GM19043 (cell line): ENCODE results near the gene SLC9A9.

ENCODE experiments used
- ATAC-seq: cut with Tn5 transposase; IDR thresholded peaks from one replicate; pipeline ENCODE4 v1.9.1; 2021; ENCODE audit warnings: low read depth; ENCODE audit not compliant: unreplicated experiment

Gene SLC9A9

DNA sequence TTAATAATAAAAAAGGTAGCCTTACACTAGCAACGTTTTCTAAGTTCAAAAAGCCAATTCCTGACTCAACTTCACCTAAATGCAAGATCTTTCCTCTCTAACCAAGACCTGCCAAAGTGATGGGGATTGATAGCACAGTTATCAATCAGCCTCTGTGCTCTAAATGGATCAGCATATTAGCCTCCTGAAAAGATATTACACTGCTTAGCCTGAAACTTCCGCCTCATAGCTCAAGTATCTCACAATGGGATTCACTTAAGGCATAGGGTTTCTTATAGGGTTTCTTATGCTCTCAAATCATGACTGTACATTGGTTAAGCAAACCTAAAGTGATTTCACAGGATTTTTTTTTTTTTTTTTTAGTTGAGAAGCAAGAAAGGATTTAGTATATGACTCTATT lies 436 bp upstream of the SLC9A9 start:
- ATAC-seq, result no peak

DNA sequence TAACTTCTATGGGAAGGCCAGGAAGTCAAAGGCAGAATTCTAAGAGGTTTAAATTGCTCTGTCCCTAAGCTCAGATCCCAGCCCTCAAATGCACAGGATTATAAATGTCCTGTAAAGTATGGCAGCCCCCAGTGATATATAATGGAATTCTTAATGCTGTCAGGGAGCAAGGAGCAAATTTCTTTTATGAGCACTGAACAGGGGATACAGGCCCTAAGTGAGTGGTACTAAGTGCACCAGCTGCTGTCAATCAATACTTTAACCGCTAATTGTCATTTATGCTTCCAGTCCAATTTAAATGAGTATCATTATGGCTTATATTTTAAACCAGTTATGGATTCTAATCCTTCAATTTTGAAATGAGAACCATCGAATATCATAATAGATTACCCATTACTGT lies 4.7 kb downstream of the SLC9A9 start:
- no peak for ATAC-seq

DNA sequence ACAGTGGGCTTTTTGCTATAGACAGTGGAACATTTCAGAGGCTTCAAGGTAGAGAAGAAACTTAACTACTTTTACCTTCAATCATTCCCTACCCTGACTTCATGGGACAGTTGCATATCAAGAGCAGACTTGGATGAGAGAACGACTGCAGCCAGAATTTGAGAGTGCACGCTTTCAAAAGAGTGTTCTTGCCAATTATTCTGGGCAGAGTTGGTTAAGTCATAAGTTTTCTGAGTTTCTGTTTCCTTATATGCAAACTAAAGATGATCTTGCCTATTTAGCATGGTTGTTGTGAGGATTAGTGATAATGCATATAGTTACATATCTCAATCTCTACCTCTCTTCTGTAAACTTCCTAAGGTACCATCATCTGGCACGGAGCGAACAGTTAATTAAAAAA lies 7.6 kb downstream of the SLC9A9 start:
- ATAC-seq, result no peak

DNA sequence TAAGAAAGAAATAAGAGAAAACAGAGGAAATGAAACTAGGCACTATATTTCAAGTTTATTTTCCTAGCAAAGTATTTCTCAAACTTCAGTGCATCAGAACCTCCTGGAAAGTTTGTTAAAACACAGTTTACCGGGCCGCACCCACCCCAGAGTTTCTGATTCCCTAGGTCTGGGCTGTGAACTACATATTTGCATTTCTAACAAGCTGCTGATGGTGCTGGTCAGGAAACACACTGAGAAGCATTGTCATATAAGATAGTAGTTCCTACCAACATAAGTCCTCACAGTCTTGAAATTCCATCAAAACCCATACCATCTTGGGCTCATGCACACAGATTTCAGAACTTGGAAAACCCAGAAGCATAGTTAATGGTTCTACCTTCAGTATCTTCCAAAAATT lies 8.3 kb downstream of the SLC9A9 start:
- ATAC-seq, result peak; percentile 51

DNA sequence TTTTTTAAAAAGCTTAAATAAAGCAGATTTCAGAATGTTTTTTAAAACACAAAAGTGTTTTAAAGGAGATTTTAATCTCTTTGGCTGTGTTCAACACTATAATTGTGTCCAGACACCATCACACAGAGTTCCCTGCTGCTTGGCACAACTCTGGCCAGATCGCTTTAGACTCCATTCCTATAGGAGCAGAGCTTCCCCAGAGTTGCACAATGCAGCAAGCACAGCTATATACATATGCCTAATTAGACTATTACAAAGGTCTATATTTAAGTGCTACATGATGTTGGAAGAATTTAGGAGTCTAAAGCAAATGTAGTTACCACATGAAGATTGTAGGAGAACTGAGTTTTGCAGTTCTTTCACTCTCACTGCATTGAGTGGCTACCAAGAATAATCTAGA lies 11.2 kb downstream of the SLC9A9 start:
- ATAC-seq, result no peak

DNA sequence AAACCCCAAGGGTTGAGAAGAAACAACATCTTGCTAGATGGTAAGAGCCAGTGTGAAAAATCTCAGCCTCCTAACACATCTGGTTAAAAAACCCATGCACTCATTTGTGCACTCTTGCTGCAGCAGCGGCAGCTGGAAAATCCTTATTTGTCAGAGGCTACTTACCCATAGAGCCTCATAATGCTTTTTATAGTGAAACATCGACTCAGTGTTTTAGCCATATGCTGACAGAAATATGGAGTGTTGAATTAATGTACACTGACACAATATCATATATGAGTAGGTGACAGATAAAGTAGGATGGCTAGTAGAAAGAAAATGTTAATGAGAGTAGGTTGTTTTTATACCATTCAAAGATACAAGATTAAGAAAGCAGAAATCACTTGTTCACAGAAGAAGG lies 13.0 kb downstream of the SLC9A9 start:
- ATAC-seq, result no peak

DNA sequence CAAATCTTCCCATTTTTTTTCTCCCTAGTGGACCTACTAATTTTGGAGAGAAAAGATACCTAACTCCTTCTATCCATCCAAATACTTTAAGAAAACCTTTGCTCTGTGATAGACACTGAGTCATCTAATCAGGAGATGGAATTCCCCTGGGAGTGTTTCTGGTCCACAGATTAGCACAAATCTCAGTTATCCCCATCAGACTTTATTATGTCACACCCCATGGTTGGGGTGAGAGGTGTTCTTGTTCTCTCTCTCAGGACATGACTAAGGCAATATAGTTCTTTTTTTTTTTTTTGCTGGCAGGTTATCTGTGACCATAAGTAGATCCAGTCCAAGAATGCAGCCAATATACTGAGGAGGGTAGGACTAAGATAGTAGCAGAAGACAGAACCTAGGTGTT lies 15.8 kb downstream of the SLC9A9 start:
- peak; percentile 32 for ATAC-seq

DNA sequence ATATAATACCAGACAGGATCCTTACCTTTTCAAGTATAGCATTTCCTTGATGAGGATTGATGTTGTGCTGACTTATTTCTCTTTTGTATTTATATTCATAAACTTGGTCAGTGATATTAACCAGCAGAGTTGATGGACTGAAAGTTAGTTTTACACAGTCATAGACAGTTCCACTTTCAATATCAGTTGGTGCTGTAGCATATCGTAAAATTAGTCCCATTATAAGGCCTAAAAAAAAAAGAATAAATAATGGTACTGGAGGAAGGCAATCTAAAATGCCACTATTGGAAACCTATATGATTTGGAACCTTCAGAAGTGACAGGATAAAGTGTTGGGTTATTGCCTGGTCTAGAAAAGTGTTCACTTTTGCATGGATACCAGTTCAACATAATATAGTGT lies 16.3 kb downstream of the SLC9A9 start:
- peak; percentile 73 for ATAC-seq

DNA sequence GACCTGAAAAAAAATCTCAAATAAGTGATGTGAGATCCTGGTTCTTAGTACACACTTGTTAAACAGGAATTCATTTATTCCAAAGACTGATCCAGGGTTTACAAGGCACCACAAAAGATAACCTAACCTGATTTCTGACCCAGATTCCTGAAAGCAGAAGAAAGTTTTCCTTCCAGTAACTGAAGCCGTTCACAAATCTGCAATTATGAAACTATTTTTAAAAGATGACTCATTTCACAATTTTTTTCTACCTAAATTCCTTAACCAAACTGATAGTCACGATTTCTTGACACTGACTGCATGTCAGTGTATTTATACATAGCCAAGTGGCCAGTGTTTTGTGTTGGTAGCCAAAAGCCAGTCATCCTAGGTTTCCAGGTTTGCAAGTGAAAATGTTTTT lies 17.1 kb downstream of the SLC9A9 start:
- ATAC-seq, result peak; percentile 37

DNA sequence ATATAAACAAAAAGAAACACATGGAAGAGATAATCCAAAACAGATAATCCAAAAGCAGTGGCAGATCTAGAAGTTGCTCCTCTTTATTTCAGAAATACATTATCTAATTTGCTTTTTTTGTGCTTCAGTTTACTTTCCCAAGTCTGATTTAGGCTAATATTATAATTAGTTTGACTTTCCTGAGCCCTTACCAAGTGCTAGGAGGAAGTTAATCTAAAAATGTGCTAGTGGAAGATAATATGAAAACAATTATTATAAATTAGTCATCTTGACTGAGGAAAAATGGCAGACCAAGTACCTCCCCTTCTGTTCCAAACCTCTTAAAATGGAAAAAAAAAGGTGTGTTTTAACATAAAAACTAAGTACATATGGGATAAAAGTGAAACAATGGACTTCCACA lies 17.5 kb downstream of the SLC9A9 start:
- ATAC-seq, result no peak

DNA sequence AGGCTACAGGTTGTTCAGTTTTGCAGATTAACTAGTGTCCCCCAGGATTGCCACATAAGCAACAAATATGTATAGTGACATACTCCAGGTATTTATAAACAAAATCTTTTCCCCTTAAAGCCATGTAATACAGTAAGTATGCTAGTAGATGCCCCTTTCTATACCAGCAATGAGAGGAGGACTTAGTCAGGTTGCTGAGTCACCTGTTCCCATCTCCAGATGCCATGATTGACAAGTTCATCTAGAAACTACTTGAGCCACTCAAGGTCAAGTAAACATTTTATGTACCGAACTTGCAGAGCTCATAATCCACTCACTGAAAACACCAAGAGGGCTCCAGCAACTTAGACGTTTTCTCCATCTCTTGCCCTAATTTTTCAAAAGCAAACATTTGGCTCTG lies 18.2 kb downstream of the SLC9A9 start:
- ATAC-seq, result no peak

DNA sequence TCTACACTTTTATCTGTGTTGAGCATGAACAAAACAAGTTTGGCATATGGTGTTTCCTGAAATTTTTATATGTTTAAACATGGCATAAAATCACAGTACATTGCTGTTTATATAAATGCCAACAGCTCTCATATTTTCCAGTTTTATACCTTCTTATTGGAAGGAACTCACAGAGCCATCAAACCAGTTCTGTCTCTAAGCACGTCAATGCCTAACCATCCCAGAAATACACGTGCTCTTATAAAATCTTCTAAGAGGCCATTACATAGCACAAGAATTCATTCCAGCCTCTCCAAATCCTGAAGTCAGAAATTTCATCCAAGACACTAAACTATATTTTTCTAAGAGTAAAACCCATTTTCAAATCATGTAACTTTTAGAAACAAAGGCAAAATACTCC lies 20.8 kb downstream of the SLC9A9 start:
- ATAC-seq, result no peak

DNA sequence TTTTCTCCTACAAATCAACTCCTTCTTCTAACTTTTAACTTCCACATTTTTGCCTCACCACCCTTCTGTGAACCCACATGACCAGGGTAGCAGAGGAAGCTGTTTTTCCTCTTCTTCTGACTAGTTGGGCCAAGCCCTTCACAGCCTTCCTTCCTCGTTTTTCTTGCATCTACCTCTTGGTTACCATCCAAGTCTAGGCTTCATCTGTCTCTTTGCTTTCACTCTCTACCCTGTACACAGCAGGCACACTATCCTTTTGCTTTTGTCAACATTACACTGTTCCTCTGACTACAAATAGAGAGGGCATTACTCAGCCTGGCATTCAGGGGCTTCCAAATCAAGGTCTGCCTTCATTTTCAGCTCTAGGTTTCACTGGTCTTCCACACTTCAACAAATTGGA lies 22.0 kb downstream of the SLC9A9 start:
- no peak for ATAC-seq

DNA sequence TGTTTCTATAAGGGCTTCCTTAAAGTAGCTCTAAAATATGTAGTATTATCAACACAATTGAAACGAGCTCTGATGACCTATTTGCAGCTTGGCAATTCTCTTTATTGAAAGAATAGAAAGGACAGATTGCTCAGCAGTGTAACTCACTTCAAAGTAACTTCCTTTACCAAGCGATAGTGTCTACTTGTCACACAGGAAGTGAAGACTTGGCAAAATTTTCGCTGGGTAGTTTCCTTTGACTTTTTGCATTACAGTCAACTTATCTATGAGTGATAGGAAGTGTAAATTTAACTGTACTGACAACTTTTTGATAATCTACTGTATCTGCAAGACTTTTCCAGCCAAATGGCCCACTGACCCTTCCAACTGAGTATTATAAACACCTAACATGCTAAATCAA lies 22.8 kb downstream of the SLC9A9 start:
- ATAC-seq, result peak; percentile 75

DNA sequence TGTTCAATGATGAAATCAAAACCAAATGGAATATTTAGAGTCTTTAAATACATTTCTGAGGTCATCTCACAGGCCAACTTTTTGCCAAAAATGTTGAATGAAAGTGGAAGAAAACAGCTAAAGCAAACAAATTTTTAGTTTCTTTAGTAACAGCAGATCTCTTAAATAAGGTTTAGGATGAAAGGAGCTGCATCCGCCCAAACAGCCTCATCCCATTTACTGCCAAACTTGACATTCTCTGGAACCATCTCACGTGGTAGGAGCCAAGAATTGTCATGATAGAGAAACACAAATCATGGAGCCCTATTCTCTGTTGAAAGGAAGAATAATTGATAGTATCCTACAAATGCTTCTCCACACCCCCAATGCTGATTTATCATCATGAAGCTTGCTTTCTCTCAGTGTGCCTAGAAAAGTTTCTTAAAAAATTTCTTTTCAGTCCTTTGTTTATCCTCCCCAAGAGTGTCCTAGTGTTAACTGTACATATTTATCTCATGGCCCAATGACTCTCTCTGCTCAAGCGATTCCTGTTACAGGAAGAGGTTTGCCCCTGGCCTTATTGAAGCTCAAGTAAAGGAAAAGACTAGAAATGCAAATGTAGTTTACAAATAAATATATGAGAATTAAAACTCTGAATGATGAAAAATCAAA lies 23.4 kb downstream of the SLC9A9 start:
- ATAC-seq, result no peak

DNA sequence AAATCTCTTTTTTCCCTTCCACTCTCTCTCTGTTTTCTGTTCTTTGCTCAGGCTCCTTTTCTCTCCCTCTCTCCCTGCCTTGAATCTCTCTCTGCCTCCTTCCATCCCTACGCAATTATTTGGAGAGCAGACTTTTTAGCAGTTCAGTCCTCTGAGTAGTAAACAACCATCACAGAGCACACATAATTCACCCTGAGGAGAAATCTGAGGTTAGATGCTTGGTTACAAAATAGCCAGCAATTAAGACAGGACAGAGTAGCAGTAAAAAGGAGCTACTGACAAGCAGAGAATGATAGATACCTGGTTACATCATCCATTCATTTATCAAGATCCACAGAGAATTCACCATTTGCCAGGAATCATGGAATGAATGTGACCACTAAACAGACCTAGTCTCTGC lies 25.5 kb downstream of the SLC9A9 start:
- ATAC-seq, result no peak

DNA sequence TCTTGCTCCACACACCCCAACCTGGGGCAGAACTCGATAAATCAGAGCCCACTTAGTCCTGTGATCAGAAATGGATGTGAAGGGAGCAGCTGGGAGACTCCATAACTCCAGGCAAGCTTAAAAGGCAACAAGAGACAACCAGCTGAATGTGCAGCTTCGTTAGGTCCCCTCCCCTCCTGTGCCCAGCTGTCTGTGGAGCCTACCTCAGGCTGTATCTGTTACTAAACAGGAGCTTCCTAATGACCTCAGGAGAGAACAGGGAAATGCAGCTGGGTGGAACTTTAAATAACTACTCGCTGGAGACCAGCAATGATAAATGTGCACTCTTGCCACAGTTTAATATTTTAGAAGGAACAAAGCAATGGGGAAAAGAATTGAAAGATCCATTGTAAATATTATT lies 25.9 kb downstream of the SLC9A9 start:
- ATAC-seq, result no peak

DNA sequence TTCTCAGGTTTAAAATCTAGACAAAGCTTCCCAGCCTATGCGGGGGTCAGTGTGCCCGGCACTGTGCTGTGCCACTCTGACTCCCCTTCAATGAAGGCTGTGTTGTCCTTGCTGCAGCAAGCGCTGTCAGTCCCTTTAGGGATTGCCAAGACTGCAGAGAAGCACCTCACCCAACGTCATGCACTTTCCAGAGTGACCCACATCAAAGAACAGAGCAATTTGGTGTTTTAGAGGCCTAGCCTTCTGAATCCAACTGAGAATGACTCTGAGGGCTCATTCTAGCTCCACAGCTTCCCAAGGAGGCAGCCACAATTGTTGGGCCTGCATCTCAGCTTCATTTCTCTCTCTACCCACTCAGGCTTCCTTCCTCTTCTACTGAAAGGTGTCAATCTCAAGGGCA lies 26.4 kb downstream of the SLC9A9 start:
- no peak for ATAC-seq

DNA sequence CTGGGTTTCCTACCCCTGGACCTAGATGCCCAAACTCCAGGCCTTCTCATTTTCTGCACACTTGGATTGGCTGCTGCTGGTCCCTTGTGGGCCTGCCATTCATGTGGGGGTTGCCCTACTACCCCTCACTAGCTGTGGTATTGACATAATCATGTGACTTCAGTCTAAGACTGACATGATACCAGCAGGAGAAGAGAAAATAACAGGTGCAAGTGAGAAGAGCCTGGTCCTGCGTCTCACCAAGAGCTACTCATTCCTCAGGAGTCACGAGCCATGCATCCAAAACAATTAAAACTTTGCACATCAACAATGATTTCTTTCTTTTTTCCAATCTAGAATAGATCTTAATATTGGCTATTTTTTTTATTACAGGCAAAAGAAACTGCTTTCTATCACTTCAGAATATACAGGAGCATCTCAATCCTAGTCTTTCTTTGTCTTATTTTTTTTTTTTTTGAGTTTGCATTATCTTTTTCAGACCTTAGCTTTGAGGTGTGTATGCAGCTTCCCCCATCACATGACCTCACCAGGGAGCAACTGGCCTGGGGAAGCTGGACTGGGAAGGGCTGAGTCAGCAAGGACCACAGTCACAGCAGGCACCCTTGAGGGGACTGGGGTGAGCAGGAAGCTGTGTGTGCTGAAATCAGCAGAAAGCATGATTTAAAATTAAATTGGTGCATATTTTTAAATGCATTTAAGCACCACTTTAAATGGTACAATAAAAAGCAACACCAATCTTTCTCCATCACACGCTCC lies 27.6 kb downstream of the SLC9A9 start:
- ATAC-seq, result no peak

DNA sequence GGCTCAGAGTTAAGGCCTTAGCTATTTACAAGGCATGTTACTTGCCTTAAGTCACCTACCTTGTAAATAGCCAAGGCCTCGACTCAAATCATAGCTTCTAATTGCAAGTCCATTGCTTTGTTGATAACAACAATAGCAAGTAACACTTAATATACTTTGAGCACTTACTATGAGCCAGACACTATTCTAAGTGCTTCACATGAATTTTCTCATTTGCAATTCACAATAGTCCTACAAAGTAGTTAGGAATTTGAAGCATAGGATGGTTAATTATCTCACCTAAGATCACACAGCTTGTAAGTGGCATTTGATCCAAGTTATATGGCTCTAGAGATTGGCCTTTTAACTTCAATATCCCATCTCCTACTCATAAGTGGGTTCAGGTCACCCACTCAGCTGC lies 28.4 kb downstream of the SLC9A9 start:
- no peak for ATAC-seq

DNA sequence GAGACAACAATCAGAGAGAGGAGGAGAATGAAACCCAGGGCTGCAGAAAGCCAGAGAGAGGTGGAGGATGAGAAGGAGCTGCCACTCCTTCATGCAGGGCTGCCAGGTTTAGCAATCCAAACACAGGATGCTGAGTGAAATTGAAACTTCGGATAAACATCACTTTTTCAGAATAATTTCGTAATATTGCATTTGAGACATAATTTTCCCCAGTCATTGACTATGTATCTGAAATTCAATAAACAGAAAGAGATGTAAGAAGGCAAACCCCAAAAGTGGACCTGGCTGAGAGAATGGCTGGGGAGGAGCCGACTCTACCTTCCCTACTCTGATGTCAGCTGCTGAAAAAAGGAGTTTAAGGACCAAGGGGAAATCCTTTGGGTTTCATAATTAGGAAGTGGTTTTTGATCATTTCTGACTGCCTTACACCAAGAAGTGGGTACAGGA lies 33.8 kb downstream of the SLC9A9 start:
- no peak for ATAC-seq

DNA sequence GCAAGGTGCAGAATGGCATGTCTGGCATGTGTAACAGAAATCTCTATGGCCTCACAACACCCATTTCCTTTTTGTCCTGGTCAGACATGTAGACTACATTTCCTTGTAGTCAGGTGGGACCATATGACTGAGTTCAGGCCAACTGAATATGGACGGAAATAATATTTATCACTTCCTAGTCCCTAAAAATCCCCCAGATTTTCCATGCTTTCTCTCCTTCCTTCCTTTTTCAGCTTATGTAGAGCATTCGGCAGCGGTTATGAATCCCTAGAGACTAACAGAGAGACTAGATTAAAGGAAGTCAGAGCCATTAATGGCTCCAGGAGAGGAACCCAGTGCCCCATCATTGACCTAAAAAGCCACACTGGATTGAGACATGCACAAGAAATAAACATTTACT lies 35.8 kb downstream of the SLC9A9 start:
- ATAC-seq, result no peak
